Activated T-cell treated with anti-CD3 and anti-CD28 coated beads for 24 hours (primary cell): ENCODE measurements around the gene QRFP.
"Not testable (repeated sequence)": the region's sequence is repeated elsewhere in the genome, so short reads cannot be mapped to it uniquely, and the experiment has no call there.

Experiments
- DNase-seq: peaks from one replicate; pipeline ENCODE4 v3.0.0-alpha.2; 2020; ENCODE audit warnings: low read depth

The QRFP gene

DNA sequence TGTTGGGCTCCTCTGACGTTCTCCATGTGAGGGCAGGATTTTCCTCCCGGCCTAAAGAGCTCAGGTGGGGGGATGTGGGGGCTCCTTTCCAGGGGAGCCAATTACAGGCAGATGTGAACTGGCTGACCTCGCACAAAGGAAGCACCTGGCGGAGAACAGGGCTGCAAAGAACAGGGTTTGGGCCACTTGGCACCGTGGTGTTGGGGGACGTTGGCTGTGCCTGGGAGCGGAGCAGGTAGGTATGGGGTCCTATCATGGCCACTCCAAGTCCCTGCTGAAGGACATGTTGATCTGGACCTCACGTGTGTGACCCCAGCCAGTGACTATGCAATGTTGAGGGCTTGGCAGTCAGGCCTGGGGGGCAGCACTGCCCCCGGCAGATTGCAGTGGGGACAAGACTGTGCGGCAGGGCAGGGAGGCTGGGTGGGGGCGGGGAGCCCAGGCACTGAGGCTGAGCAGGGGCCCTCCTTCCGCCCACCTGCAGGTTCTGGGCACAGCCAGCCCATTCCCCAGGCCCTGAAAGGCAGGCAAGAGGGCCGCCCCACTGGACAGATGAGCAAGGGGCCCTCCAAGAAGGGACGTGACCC, 23.0 kb upstream of the QRFP start:
- DNase-seq, result no peak

DNA sequence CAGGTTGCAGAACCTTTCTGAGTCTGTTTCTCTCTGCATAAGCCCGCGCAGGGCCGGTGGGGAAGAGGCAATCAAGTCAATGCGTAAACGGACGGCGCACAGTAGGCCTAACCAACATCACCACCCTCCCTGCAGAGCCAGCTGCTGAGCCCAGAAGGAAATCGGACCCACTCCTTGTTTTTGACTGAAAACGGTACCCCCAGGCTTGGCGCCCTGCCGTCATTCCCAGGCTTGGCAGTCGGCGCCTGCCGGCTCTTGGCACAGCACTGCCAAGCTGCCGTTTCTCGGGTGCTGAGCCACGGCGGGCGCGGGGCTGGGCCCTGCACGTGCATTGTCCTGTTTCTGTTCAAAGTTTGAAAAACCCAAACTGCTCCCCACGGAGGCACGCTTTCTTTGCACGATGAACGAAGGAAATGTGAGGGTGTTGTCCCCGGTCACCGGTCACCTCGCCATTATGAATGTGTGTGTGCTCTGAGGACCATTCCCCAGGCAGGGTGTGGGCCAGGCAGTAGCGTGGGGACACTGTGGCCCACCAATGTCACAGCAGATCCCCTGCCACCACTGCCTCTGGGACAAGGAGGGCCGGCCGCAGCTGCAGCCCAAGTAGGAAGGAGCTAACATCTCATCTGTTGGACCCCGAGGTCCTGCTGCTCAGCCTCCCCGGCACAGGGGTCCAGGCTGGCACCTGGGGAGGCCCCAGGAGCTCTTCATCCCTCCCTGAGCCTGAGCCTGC, 22.4 kb upstream of the QRFP start:
- DNase-seq, result no peak

DNA sequence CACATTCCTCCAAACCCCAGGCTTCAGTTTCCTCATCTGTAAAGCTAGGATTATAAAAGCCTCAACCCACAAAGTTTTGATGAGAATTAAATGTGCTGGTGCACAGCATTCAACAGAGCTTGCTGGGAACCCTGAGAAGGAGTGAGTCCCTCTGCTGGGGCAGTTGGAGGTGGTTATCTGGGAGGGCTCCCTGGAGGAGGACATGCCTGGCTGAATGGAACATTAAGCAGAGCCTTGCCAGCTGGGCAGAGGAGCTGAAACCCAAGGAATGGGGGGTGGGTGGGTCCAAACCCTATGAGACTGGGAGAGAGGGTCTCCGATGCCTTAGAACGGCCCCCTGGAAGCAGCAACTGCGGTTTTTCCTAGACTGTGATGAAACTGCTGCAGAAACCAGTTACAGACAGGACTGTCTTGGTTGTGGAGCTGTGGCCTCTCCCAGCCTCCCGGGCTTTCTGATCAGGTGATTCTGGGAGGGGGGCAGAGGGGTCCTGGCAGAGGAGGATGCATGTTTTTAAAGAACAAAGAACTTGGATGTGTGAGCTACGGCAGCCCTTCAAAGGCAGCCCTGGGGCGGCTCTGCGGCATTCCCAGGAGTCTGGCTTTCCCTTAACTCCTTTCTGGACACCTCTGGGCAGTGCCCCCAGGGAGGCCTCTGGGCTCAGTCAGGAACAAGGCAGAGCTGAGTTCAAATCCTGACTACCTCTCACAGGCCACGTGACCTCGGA, 21.7 kb upstream of the QRFP start:
- no peak for DNase-seq

GRCh38 chr9:130917168-130917960, 20.8 kb upstream of the QRFP start:
- DNase-seq, result no peak

- DNase-seq, result no peak
Measured at GRCh38 chr9:130915096-130915447, 18.5 kb upstream of the QRFP start.

DNA sequence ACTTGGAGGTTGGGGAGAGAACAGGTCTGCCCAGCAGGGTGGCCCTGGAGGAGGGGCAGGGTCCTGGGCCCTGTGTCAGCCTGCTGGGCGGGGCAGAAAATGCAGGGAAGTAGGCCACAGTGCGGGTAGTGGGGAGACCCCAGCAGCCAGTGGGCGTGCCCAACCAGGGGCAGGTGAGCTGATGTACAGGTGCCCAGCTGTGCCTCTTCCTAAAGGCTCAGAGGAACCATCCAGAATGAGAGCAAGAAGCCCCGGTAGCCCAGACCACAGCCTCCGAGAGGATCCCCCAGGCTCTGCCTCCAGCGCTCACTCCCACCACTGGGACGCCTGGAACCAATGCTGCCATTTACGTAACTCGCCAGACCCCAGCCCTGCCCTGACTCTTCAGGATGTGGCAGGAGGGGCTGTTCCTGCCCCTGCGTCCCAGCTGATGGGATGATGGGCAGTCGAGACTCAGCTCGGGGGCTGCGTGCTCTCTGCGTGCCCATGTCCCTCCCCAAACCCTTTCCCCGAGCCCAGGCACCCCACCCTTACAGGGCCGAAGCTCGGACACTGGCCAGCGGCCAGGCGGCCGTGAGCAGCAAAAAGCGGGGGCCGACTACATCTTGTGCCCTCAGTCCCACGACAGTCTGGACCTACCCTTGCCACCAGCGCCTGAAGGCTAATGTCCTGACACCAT, 17.9 kb upstream of the QRFP start:
- no peak for DNase-seq

GRCh38 chr9:130913599-130914416, 17.2 kb upstream of the QRFP start:
- DNase-seq, result no peak

DNA sequence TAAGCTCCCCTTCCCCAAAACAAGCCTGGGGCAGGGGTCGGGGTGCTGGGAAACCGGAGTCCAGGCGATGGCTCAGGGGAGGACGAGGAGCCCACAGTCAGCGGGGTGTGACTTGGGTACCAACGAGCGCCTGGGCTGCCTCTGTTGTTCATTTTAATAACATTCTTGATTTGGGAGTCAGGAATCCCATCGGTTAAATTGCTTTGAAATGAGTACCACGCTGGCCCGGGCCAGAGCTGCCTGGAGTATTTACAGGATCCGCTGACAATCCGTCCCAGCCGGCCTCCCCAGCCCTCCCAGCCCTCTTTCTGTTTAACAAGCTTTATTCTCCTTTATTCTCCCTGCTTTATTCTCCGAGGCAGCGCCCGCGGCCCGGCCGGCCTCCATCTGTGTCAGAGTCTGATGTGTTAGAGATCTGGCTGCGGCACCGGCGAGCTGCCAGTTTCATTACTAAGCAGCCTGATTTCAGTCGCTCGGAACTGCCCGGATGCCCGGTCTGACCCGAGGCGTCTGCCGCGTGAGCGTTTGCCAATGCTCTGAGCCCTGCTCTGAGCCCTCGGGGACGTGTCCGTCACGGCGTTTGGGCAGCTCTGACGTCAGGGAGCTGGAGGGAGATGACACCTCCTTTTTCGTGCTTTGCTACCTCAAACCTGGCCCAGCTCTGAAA, 16.5 kb upstream of the QRFP start:
- no peak for DNase-seq

- no peak for DNase-seq
Measured at GRCh38 chr9:130911254-130912049, 14.8 kb upstream of the QRFP start.

GRCh38 chr9:130910670-130911069, 14.1 kb upstream of the QRFP start:
- DNase-seq, result not testable (repeated sequence)

DNA sequence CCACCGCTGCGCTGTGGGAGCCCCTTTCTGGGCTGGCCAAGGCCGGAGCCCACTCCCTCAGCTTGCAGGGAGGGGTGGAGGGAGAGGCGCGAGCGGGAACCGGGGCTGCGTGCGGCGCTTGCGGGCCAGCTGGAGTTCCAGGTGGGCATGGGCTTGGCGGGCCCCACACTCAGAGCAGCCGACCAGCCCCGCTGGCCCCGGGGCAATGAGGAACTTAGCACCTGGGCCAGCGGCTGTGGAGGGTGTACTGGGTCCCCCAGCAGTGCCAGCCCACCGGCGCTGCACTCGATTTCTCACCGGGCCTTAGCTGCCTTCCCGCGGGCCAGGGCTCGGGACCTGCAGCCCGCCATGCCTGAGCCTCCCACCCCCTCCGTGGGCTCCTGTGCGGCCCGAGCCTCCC, 13.4 kb upstream of the QRFP start:
- DNase-seq, result not testable (repeated sequence)

GRCh38 chr9:130908878-130909355, 12.3 kb upstream of the QRFP start:
- no peak for DNase-seq

GRCh38 chr9:130908146-130908877, 11.7 kb upstream of the QRFP start:
- DNase-seq, result no peak

GRCh38 chr9:130906735-130907416, 10.3 kb upstream of the QRFP start:
- no peak for DNase-seq

GRCh38 chr9:130905902-130906734, 9.5 kb upstream of the QRFP start:
- no peak for DNase-seq

DNA sequence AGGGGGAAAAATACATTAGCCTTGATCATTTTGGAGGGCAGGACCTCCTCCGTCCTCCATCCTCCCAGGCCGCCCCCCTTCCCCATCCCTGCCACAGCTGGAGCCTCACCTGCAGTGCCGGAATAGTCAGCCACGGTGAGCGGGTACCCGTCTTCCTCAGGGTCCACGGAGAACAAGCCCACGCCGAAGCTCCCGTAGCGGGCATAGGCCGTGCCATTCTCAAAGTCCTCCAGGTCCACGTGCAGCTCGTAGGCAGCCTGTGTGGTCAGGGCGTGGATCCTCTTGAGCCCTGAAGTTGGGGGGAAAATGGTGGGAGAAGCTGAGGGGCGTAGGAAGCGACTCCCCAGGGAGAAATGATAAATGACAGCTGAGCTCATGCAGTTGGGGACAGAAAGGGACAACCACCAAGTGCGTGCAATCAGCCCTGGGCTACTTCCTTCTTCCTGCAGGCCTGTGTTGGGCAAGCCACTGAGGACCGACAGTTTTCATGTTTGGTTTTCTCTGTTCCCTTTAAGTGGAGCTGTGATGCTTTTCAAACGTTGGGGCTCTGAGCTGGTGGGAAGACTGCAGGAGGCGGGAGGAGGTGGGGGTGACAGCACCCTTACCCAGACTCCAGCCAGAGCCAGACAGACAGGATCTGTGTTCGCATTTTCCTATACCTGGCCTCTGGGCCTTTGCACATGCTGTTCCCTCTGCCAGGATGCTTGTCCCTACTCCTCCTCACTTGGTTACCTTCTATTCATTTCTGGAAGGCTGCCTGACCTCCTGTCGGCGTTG, 8.7 kb upstream of the QRFP start:
- no peak for DNase-seq
